MM.1S (cell line): ENCODE measurements around the gene SPSB3.

Experiments
- EZH2 ChIP-seq: fragments of 300-600 bp; sonication (generic); optimal IDR thresholded peaks from 2 replicates; pipeline ENCODE3; 2017; ENCODE audit warnings: low read depth, mild to moderate bottlenecking, antibody characterized with exemption, low read length, mixed read lengths
- EZH2phosphoT487 ChIP-seq: fragments of 300-600 bp; sonication (generic); IDR thresholded peaks from 2 replicates; pipeline ENCODE4 v1.6.1; 2018; ENCODE audit warnings: antibody characterized with exemption, low read length
- TF ChIP-seq, protein P1 (sequence below): fragments of 300-600 bp; sonication (generic); IDR thresholded peaks from 2 replicates; pipeline ENCODE4 v1.5.1; 2016; ENCODE audit warnings: antibody characterized with exemption, low read length, mixed read lengths

DNA sequence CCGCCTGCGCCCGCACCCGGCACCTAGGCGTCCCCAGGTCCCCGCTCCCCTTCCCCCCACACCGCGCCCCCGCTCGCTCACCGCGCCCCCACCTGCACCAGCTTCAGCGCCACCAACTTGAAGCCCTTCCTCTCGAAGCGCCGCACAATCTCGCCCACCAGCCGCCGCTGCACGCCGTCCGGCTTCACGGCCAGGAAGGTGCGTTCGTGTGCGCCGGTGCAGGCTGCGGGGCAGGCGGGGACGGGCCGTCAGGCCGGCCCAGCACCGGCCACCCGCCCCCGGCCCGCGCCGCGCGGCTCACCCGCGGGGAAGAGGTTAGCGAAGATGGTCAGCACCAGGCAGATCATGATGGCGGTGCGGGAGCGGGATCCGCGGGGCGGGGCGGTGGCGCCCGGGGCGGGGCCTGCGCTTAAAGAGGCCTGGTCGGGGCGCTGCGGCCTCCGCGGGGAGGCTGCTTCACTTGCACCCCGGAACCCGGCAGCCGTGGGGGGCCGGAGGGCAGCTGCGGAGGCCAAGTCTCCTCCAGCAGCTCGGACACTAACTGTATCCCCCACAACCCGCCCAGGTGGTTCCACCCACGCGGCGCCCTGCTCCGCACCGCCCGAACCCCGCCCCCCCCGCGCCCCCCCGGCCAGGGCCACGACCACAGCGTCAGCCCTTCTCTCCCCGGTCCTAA, 11.0 kb downstream of the SPSB3 start, which contains the start of gene NME3:
- TF ChIP-seq, protein P1, sequence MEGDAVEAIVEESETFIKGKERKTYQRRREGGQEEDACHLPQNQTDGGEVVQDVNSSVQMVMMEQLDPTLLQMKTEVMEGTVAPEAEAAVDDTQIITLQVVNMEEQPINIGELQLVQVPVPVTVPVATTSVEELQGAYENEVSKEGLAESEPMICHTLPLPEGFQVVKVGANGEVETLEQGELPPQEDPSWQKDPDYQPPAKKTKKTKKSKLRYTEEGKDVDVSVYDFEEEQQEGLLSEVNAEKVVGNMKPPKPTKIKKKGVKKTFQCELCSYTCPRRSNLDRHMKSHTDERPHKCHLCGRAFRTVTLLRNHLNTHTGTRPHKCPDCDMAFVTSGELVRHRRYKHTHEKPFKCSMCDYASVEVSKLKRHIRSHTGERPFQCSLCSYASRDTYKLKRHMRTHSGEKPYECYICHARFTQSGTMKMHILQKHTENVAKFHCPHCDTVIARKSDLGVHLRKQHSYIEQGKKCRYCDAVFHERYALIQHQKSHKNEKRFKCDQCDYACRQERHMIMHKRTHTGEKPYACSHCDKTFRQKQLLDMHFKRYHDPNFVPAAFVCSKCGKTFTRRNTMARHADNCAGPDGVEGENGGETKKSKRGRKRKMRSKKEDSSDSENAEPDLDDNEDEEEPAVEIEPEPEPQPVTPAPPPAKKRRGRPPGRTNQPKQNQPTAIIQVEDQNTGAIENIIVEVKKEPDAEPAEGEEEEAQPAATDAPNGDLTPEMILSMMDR: no peak
- TF ChIP-seq EZH2 (no peak), EZH2phosphoT487 (no peak)
